Fibroblast of upper back skin (primary cell): Measurements from ENCODE around the gene TULP4.
"Not testable (repeated sequence)": the region's sequence is repeated elsewhere in the genome, so short reads cannot be mapped to it uniquely, and the experiment has no call there.

Source experiments
- DNase-seq: peaks from one replicate; pipeline ENCODE4 v3.0.0-alpha.2; 2013

Gene TULP4

DNA sequence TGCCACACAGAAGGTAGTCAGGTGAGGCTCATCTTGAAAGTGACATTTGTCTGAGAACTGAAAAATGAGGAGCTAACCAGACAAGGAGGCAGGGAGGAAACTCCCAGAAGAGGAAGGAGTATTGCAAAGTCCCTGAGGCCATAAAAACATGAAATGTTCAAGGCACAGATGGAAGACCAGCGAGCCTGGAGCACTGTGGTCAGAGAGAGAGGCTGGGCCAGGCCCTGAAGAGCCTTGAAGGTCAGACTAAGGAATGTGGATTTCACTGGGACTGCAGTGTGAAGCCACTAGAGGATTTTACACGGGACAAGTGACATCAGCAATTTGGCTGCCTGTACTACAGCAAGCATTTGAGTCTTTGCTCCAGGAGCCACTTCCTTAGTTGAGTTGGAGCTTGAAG, 226.5 kb downstream of the TULP4 start:
- DNase-seq = no peak

DNA sequence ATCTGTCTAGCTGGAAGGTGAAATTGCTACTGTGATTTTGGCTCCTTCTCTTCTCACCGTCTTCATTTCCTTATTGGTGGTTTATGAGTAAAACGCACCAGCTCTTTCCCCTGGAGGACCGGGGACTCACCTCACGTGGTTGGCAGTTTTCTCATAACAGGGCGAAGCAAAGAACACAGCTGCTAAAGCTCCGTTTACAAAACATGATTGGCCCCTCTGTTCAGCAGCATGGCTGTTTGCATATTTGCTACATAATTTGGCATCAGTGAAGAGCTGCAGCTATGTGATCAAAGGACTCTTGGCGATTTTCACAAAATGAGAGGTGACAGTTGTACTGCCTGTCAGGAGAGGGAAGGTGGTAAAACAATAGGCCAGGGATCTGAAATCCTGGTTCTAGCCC, 227.1 kb downstream of the TULP4 start:
- DNase-seq = no peak

DNA sequence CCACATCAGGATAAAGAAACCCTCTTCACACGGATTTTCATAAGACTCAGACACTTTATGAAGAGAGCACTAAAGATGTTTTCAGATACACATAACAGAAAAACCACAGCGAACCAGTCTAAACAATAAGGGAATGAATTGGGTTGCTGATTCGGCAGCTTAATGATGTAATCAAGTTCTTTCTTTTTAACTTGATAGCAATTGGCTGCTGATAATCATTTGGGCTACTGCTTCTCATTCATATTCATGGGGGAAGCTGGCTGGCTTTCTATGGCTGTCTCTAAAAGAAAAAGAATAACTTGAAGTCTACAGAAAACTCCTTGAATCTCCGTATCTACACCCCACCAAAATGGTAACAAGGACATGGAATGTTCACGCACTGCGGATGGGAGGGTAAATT, 227.6 kb downstream of the TULP4 start:
- no peak for DNase-seq

DNA sequence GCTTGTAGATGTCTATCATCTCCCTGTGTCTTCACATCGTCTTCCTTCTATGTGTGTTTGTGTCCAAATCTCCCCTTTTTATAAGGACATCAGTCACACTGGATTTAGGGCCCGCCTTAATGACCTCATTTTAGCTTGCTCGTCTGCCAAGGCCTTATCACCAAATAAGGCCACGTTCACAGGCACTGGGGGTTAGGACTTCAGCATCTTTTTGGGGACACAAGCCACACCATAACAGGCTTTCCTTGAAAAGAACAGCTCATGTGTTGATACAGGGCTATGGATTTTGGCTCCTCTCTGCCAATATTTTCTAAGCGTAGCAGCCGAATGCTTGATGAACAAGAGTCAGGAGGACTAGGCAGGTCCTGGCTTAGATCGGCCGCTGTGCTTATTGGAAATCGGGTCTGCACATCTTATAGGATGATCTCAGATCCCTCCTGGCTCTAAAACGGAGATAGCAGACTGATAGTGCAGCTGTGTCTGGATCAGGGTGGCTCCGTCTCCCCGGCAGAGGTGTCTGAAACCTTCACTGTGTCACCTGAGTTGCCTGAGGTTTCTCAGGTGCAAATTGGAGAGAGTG, 231.4 kb downstream of the TULP4 start:
- no peak for DNase-seq

DNA sequence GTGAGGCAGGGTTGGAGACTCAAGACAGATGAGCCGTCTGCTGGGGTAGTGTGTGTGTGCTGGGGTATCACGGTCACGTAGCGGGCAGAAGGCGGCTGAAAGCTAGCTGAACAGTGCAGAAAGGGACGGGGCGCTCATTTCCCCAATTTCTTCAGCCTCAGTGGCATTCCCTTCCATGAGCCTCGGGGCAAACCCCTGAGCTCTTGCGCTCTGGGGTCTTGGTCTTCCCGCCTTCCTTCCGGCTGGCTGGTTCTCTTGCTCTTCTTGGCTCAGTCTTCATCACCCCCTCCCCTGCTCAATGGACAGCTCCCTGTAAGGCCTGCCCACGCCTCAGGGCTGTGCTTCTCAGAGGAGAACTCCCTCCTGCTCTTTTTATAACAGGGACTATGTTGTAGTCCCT, 232.2 kb downstream of the TULP4 start:
- no peak for DNase-seq

DNA sequence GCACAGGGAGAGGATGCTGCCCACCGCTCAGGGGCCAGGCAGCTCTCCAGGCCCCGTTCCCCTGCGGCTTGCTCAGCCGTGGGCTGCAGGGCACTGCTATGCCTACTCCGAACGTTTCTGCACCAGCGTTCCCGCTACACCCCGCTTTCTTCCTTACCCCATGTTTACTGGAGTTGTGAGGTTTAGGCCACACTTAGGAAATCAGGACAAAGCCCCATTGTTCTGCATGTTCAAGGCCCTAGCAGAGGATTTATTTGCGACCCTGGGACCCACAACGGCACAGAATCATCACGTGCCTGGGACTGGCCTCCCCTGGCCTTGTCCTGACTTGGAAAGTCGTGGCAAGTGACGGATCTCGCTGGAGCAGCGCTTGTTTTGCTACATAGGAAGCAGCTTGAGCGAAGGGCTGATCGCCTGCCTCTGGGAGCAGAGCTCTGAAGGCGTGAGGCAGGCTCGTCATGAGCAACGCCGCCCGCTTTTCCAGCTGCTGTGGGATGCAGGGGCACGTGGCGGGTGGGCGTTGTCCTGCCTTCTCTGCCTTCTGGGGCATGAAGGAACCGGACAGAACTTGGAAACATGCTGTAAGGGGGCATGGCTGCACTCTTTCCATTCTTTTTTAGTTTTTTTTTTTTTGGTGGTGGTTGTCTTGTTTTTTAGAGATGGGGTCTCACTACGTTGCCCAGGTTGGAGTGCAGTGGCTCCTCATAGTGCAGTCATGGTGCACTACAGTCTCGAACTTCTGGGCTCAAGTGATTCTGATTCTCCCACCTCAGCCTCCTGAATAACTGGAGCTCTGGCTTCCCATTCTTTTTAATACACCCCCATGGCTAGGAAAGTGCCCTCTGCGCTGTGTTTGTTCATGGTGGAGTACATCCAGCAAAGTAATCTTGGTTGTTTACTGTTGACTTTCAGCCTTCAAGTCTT, 233.0 kb downstream of the TULP4 start:
- no peak for DNase-seq

DNA sequence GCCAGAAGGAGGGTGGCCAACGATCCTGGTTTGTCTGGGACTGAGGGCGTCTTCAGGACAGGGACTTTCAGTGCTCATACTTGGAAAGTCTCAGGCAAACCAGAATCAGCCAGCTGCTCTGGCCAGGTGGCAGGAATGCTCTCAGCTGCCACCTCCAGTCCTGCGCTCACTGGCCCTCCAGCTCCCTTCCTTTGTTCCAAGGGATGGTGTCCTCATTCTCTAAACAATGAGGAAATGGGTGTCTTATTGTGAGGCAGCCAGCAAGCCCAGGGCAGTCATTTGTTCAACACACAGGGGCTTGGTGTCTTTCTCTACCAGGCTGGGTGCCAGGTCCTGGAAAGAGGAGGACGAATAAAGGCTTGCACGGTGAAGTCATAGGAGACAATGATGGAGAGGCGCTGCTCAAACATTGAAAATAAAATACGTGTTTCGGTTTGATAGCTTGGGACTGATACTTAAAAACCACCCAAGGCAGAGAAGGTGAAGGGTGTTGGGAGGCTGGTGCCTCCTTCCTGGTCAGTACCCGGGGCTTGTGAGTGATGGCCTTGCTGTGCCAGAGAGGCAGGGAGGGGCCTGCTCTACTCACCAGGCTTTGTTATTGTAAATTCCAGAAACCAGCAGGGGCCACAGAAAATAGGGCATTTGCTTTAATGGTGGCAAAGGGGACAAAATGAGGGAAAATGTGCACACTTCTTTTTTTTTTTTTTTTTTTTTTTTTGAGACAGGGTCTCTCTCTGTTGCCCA, 236.3 kb downstream of the TULP4 start:
- no peak for DNase-seq

DNA sequence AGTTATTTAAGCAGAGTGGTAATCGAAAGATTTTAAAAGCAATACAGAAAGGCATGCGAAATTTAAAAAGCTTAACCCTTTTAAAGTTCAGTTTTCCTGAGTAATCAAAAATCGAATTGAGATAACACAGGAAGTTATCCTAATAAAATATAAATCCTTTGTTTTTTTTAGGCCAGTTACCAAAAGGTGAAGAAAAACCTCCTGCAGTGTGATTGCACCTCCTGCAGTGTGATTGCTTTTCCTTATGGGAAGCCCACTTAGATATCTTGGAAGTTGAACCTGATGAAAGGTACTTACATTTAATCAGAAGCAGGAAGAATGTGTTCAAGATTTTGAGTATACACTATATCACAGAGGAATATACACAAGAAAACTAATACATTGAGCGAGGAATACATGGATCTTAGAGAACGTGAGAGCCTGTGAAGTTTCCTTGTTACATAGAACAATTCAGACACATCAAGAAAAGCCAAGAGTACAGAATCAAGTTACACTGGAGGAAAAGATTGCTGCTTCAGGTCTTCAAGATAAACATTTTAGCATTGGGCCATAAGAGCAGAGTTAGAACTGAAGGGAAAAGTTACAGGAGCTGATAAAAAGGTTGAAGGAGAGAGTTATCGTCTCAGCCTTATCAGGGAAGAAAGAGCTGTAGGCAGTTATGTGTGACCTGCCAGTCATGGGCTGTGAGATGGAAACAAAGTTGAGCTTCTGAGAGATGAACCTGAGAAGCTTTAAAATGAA, 240.0 kb downstream of the TULP4 start:
- no peak for DNase-seq

DNA sequence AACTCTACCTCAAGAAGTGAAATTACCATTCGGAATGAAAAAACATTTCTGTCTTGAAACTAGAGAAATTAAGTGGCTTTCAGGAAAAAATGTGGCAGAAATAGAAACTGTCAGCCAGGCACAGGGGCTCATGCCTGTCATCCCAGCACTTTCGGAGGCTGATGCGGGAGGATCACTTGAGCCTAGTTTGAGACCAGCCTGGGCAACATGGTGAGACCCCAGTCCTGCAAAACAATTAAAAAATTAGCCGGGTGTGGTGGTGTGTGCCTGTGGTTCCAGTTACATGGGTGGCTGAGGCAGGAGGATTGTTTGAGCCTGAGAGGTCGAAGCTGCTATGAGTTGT, 240.5 kb downstream of the TULP4 start:
- DNase-seq = no peak

DNA sequence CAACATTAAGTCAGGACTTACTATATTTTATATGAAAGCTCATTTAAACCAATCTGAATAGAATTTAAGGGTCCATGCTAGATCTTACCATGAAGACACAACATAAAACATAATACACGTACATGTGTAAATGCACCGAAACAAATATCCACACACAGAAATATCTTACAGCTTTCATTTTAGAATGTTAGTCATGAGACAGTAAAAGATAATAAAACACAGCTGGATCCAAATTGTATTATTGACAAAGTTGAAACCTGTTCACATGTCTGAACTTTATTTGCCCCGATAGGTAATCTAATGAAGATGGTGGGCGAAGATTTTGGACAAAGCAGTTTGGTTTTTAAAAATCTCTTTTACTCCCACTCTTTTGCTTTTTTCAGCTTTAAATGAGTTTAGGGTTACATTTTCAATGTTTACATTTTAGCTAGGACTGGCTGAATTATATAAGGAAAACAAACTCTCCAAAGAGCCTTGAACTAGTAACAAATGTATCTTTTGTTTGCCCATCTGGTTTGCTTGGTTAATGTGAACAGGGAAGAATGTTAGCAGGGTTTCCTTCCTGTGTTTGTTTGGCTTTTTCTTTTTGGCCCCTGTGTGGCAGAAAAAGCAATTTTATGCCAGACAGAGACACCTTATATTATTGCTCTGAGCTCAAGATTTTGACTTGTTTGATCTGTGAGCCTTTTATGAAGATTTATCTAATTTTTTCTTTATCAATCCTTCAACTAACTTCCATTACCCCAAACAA, 242.5 kb downstream of the TULP4 start:
- DNase-seq = no peak

DNA sequence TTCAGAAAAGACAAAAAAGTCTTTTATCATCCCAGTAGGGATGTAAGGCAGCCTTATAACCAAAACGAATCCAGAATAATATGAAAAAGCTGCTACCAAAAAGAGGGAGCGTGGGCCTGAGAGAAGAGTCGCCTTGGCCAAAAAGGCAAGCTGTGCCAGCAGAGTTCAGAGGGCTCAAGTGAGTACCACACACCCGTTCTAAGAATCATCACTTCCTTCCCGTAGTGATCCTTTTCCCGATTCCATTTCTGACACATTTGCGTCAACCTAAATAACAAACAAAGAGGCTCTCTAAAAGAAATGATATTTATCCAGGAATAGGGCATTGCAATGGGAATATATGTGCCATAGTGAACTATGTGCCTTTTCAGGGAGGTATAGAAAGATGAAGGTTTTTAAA, 243.8 kb downstream of the TULP4 start:
- DNase-seq = no peak

DNA sequence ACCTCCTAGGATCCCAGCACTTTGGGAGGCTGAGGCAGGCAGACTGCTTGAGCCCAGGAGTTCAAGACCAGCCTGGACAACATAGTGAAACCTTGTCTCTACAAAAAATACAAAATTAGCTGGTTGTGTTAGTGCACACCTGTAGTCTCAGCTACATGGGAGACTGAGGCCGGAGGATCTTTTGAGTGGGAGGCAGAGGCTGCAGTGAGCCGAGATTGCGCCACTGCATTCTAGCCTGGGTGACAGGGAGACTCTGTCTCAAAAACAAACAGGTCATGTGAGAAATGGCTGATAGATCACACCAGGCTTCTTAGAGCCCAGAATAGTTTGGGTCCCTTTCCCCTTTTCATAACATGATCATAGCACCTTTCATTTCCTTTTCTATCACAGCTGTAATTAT, 244.8 kb downstream of the TULP4 start:
- DNase-seq = not testable (repeated sequence)

DNA sequence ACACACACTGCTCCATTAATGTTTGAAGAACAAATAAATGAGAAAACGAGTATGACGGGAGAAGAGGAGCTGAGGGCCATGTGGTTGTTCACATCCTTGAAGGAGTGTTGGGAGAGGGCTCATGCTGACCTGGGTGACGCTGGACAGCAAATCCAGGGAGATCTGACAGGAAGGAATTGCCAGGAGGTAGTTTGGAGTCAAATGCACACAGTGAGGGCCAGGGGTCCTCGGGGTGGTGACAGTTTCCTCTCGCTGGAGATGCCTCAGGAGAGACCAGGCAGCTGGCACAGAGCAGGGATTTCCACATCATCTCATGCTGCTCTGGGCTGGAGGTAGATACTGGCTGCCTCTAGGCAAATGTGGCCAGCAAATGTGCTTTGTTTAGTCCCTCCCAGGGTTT, 245.7 kb downstream of the TULP4 start:
- DNase-seq = no peak

DNA sequence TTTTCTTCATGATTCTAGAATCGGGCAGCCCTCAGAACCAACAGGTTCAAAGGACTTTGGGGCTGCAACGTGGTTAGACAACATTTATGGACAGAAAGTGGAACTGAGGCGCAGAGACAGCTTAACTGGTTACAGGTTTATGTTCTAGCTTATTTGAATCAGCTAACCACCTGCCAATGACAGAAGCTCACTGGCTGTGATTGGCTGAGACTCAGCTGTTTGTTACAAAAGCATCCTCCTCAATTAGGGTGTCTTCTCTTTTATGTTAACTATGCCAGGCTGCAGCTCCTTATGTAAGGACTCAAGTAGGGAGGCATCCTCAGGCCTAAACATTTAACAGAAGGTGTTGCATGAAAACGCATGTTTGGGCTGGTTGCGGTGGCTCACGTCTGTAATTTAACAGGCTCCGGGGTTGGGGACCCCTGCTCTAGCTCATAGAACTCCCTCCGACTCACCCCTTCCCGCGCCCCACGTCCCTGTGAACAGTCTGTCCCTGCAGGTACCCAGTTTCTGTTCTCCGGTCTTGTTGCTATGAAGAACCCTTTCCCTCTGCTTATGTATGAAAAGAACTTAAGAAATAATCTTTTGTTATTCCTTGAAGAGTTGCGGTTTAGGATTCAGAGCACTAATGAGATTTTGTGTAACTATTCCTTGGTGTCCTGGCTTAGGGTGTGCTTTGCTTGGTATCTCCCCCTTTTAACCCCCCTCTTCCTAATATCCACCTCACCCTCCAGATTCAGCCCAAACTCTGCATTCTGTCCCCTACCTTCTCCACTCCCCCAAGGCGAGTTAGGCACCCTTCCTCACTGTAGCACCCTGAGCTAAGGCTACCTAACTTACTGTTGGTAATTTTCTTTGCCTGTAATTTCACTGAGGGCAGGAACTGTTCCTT, 246.4 kb downstream of the TULP4 start:
- no peak for DNase-seq

DNA sequence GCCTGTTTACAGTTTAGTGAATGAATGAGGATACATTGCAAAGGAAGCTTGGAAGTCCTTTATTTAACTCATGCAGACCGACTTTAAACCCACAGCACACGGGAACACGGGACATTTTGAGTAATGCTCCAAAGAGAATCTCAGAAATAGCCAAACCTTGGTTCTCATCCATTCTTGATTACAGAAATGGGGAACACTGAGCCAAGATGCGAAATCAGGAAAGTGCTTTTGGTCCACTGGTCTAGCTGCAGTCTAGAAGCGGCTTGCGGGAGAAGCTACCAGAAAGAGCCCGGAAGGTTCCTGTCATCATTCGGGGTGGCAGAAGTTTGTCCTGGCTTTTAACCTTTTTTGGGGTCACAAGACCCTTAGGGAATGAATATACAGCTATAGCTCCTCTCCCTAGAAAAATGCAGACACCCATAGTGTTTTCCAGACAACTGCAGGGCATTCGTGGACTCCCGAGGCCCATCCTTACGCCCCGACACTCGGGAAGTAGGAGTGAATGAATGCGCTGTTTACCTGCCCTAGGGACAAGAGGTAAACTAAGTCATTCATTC, 247.2 kb downstream of the TULP4 start:
- DNase-seq = no peak

DNA sequence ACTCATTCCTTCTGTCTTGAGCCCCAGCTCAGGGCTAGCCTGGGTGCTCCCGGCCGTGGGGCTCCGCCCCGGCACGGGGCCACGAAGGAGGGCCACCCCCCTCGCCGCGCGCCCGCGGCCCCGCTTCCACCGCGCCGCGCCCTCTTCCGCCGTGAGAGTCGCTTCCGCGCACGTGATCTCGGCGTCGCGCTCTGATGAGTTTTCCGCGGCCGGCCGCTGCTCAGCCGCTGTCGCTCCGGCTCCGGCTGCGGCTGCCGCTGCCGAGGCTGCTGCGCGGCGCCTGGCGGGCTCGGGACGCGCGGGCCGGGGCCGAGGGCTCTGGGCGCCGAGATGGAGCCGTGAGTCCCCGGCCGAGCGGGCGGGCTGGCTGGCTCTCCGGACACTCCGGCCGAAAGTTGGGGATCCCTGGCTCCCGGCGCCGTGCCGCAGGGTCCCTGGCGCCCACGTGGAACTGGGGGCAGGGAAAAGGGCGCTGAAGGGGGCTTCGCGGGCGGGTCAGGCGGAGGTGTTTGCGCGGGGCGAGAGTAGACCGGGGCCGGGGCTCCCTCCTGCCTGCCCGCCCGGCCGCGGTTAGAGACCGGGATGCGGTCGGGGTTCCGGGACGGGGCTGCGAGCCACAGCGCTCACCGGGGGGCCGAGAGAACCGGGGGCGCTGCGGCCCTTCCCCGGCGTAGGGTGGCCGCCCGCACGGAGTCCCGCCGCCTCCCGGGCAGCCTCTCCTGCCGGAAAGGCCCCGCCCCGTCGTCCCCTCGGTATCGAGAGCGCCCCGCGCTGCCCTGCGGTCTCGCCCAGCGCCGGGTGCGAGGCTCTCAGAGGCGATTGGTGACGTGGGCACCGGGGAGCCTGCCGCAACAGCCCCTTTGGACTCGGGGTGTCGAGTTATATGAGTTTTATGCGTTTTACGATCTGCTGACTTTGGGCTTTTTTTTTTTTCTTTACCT, 247.9 kb downstream of the TULP4 start, which contains the start of gene TMEM181:
TMEM181 (plus strand) TSS at position 197 of the 941 bp plus-strand sequence; CDS start at position 331, 134 bp downstream.
- peak; percentile 81 for DNase-seq

DNA sequence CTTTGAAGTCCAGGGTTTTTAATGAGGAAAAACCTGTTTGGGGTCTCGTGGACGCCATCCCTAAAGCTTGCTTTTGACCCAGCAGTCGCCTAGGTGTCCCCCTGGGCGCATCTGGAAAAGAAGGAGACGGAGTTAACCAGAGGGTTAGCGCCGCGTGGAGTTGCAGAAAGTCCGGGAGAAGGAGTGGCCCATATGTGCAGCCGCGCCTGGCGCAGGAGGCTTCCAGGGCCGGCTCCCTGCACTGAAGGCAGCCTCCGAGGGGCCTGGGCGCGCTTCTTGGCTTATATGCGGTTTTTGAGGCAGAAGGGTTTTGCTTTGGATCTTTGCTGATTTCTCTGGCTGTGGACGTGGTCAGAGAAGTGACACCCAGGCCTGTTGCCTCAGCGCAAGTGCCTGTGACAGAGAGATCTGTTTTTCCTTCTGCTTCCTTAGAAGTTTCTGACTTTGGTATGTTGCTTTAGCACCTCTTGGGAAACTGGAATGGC, 248.6 kb downstream of the TULP4 start:
- DNase-seq = peak; percentile 16
